ENCODE results near the gene HDAC8. TPM values are rescaled to one million over a fixed set of nuclear protein-coding genes. Genes with fewer than 3 reads are reported as not detected.
"Not testable (repeated sequence)": the region's sequence is repeated elsewhere in the genome, so short reads cannot be mapped to it uniquely, and the experiment has no call there.

HDAC8 gene
- total RNA-seq (2014; rRNA removed; shearing (Covaris generic)), result 23.3 and 47.9 TPM in 2 replicates

- DNase-seq (ENCODE audit: low spot score), result peak; percentile 87
- in situ Hi-C loops (cut with HindIII; ENCODE audit: low sequenced_read_pairs), result no loop called here
Observed at GRCh38 chrX:72572248-72573157, at the start of gene HDAC8. Gene HDAC8, minus strand, starts transcription at chrX:72572843. Its CDS starts 82 bp downstream, at chrX:72572761.

- in situ Hi-C loops (cut with HindIII; ENCODE audit: low sequenced_read_pairs), result no loop called here
- DNase-seq (ENCODE audit: low spot score), result no peak
Observed at GRCh38 chrX:72621625-72622485, 49.2 kb upstream of the HDAC8 start.

- DNase-seq (ENCODE audit: low spot score), result no peak
- in situ Hi-C loops (cut with HindIII; ENCODE audit: low sequenced_read_pairs), result no loop called here
Observed at GRCh38 chrX:72621163-72621562, 48.5 kb upstream of the HDAC8 start.

GRCh38 chrX:72620550-72621145, 48.0 kb upstream of the HDAC8 start:
- DNase-seq (ENCODE audit: low spot score), result no peak
- in situ Hi-C loops (cut with HindIII; ENCODE audit: low sequenced_read_pairs), result no loop called here

- in situ Hi-C loops (cut with HindIII; ENCODE audit: low sequenced_read_pairs), result no loop called here
Observed at GRCh38 chrX:72609313-72609712, 36.7 kb upstream of the HDAC8 start.

GRCh38 chrX:72604705-72605104, 32.1 kb upstream of the HDAC8 start:
- no peak for DNase-seq (ENCODE audit: low spot score)
- in situ Hi-C loops (cut with HindIII; ENCODE audit: low sequenced_read_pairs), result no loop called here

More at GRCh38 chrX:72609313-72609712, 36.7 kb upstream of the HDAC8 start:
- no peak for DNase-seq (ENCODE audit: low spot score)

GRCh38 chrX:72604112-72604511, 31.5 kb upstream of the HDAC8 start:
- in situ Hi-C loops (cut with HindIII; ENCODE audit: low sequenced_read_pairs), result no loop called here
- DNase-seq (ENCODE audit: low spot score), result no peak

- DNase-seq (ENCODE audit: low spot score); in situ Hi-C loops (cut with HindIII; ENCODE audit: low sequenced_read_pairs): not testable (repeated sequence)
Observed at GRCh38 chrX:72591038-72591437, 18.4 kb upstream of the HDAC8 start.

- DNase-seq (ENCODE audit: low spot score), result no peak
- in situ Hi-C loops (cut with HindIII; ENCODE audit: low sequenced_read_pairs), result no loop called here
Observed at GRCh38 chrX:72584163-72584562, 11.5 kb upstream of the HDAC8 start.

GRCh38 chrX:72576141-72576894, 3.7 kb upstream of the HDAC8 start:
- in situ Hi-C loops (cut with HindIII; ENCODE audit: low sequenced_read_pairs), result no loop called here
- DNase-seq (ENCODE audit: low spot score), result no peak

GRCh38 chrX:72573158-72573511, 492 bp upstream of the HDAC8 start:
- in situ Hi-C loops (cut with HindIII; ENCODE audit: low sequenced_read_pairs), result no loop called here
- DNase-seq (ENCODE audit: low spot score), result no peak

GRCh38 chrX:72569786-72570185, 2.9 kb downstream of the HDAC8 start:
- in situ Hi-C loops (cut with HindIII; ENCODE audit: low sequenced_read_pairs), result no loop called here
- DNase-seq (ENCODE audit: low spot score), result no peak

GRCh38 chrX:72568406-72569092, 4.1 kb downstream of the HDAC8 start:
- no peak for DNase-seq (ENCODE audit: low spot score)
- in situ Hi-C loops (cut with HindIII; ENCODE audit: low sequenced_read_pairs), result no loop called here

GRCh38 chrX:72566448-72566847, 6.2 kb downstream of the HDAC8 start:
- in situ Hi-C loops (cut with HindIII; ENCODE audit: low sequenced_read_pairs), result no loop called here
- no peak for DNase-seq (ENCODE audit: low spot score)

GRCh38 chrX:72559655-72560054, 13.0 kb downstream of the HDAC8 start:
- in situ Hi-C loops (cut with HindIII; ENCODE audit: low sequenced_read_pairs); DNase-seq (ENCODE audit: low spot score): not testable (repeated sequence)

GRCh38 chrX:72554448-72555140, 18.0 kb downstream of the HDAC8 start:
- no peak for DNase-seq (ENCODE audit: low spot score)
- in situ Hi-C loops (cut with HindIII; ENCODE audit: low sequenced_read_pairs), result no loop called here

- in situ Hi-C loops (cut with HindIII; ENCODE audit: low sequenced_read_pairs); DNase-seq (ENCODE audit: low spot score): not testable (repeated sequence)
Observed at GRCh38 chrX:72552443-72552842, 20.2 kb downstream of the HDAC8 start.

GRCh38 chrX:72545990-72546389, 26.7 kb downstream of the HDAC8 start:
- in situ Hi-C loops (cut with HindIII; ENCODE audit: low sequenced_read_pairs), result no loop called here
- no peak for DNase-seq (ENCODE audit: low spot score)

Measured in G401 (cell line).